SK-N-SH treated with all-trans-retinoic acid at 6 μM for 48 hours (cell line): ENCODE measurements around the gene CD59.

Experiments
- BACH2 ChIP-seq: fragments of 250-450 bp; sonication (Bioruptor Pico); IDR thresholded peaks from 2 replicates; pipeline ENCODE4 v1.9.0; 2021; ENCODE audit warnings: mild to moderate bottlenecking, borderline replicate concordance
- ISL1 ChIP-seq: fragments of 250-450 bp; sonication (Bioruptor Pico); IDR thresholded peaks from 2 replicates; pipeline ENCODE4 v2.1.2; 2022; ENCODE audit warnings: mild to moderate bottlenecking, moderate library complexity
- SNAI2 ChIP-seq: fragments of 250-450 bp; sonication (Bioruptor Pico); IDR thresholded peaks from 2 replicates; pipeline ENCODE4 v1.5.0; 2020; ENCODE audit warnings: mild to moderate bottlenecking, moderate library complexity
- ZFP3 ChIP-seq: fragments of 250-450 bp; sonication (Bioruptor Pico); IDR thresholded peaks from 2 replicates; pipeline ENCODE4 v1.5.0; 2020; ENCODE audit warnings: mild to moderate bottlenecking, moderate library complexity
- TF ChIP-seq, protein P1 (sequence below): fragments of 250-450 bp; sonication (Bioruptor Pico); IDR thresholded peaks from 2 replicates; pipeline ENCODE4 v1.8.0; 2020; ENCODE audit warnings: mild to moderate bottlenecking, moderate library complexity, borderline replicate concordance
- TF ChIP-seq, protein P2 (sequence below): fragments of 250-450 bp; sonication (Bioruptor Pico); IDR thresholded peaks from 2 replicates; pipeline ENCODE4 v1.5.1; 2020; ENCODE audit warnings: low read depth, mild to moderate bottlenecking, moderate library complexity

DNA sequence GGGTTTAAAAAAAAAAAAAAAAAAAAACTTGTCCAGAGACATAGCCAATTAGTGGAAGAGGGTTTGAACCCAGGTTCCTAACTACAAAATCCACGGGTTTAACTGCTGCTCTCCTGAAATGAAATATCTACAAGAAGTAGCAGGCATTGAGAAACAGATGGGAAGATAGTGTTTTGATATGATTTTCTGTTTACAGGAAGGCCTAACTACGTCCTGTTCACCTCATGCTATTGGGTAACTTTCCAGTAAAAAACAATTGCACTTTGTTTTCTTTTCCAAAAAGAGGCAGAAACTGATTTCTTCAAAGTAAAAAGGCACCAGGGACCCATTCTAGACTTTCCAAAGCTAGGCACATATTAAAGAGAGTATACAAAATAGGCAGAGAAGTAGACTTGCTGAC is 29.7 kb downstream of the CD59 start:
- TF ChIP-seq ZFP3 (CRISPR knock-in tag) (no peak), SNAI2 (CRISPR knock-in tag) (no peak), ISL1 (no peak), BACH2 (CRISPR knock-in tag) (no peak)
- TF ChIP-seq, protein P1, sequence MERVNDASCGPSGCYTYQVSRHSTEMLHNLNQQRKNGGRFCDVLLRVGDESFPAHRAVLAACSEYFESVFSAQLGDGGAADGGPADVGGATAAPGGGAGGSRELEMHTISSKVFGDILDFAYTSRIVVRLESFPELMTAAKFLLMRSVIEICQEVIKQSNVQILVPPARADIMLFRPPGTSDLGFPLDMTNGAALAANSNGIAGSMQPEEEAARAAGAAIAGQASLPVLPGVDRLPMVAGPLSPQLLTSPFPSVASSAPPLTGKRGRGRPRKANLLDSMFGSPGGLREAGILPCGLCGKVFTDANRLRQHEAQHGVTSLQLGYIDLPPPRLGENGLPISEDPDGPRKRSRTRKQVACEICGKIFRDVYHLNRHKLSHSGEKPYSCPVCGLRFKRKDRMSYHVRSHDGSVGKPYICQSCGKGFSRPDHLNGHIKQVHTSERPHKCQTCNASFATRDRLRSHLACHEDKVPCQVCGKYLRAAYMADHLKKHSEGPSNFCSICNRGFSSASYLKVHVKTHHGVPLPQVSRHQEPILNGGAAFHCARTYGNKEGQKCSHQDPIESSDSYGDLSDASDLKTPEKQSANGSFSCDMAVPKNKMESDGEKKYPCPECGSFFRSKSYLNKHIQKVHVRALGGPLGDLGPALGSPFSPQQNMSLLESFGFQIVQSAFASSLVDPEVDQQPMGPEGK = no peak
- TF ChIP-seq, protein P2, sequence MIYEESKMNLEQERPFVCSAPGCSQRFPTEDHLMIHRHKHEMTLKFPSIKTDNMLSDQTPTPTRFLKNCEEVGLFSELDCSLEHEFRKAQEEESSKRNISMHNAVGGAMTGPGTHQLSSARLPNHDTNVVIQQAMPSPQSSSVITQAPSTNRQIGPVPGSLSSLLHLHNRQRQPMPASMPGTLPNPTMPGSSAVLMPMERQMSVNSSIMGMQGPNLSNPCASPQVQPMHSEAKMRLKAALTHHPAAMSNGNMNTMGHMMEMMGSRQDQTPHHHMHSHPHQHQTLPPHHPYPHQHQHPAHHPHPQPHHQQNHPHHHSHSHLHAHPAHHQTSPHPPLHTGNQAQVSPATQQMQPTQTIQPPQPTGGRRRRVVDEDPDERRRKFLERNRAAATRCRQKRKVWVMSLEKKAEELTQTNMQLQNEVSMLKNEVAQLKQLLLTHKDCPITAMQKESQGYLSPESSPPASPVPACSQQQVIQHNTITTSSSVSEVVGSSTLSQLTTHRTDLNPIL (CRISPR knock-in tag) = no peak
